Endothelial cell of umbilical vein (primary cell): ENCODE results near the gene FIGLA.

Experiments
- EZH2 ChIP-seq: IDR thresholded peaks from 2 replicates; pipeline ENCODE4 v1.6.1; 2012; ENCODE audit warnings: borderline replicate concordance, low read depth, mild to moderate bottlenecking, moderate library complexity, low read length, inconsistent platforms; ENCODE audit not compliant: severe bottlenecking
- FOS ChIP-seq: IDR thresholded peaks from 2 replicates; pipeline ENCODE4 v1.6.1; 2011; ENCODE audit warnings: mild to moderate bottlenecking, low read length, moderate library complexity, borderline replicate concordance; ENCODE audit not compliant: insufficient read depth
- GATA2 ChIP-seq: IDR thresholded peaks from 2 replicates; pipeline ENCODE4 v1.7.0; 2011; ENCODE audit warnings: low read depth, mild to moderate bottlenecking, moderate library complexity, mixed read lengths, low read length; ENCODE audit not compliant: insufficient read length, insufficient read depth
- JUN ChIP-seq: IDR thresholded peaks from 2 replicates; pipeline ENCODE4 v1.6.1; 2011; ENCODE audit warnings: borderline replicate concordance, low read depth; ENCODE audit not compliant: insufficient read length, insufficient read depth
- MYC ChIP-seq: IDR thresholded peaks from one replicate; pipeline ENCODE4 v1.6.1; 2011; ENCODE audit warnings: mild to moderate bottlenecking, low read depth, low read length
- POLR2A ChIP-seq: IDR thresholded peaks from 2 replicates; pipeline ENCODE4 v1.6.1; 2012; ENCODE audit warnings: low read depth, mild to moderate bottlenecking, control low read depth, low read length
- POLR2AphosphoS5 ChIP-seq: IDR thresholded peaks from 2 replicates; pipeline ENCODE4 v1.6.1; 2012; ENCODE audit warnings: low read depth, mild to moderate bottlenecking, control low read depth, low read length, moderate library complexity; ENCODE audit not compliant: insufficient read depth
- TF ChIP-seq, protein P1 (sequence below), 2 donors: IDR thresholded peaks; 1 replicate in 1 of 2; 2 replicates in 1 of 2; pipeline ENCODE4 v1.5.1; 2011; ENCODE audit warnings: low read length in 2 of 2, mild to moderate bottlenecking in 2 of 2, moderate library complexity in 2 of 2, control low read depth in 1 of 2, inconsistent platforms in 1 of 2, low read depth in 1 of 2; ENCODE audit not compliant: insufficient read depth in 1 of 2; ENCODE audit errors: extremely low read depth in 1 of 2
- TF ChIP-seq, protein P2 (sequence below): IDR thresholded peaks from 2 replicates; pipeline ENCODE4 v1.6.1; 2011; ENCODE audit not compliant: insufficient read depth, insufficient read length

- TF ChIP-seq POLR2A (no peak), POLR2AphosphoS5 (no peak), EZH2 (no peak), FOS (no peak), GATA2 (no peak), MYC (no peak), JUN (no peak)
- TF ChIP-seq, protein P1, sequence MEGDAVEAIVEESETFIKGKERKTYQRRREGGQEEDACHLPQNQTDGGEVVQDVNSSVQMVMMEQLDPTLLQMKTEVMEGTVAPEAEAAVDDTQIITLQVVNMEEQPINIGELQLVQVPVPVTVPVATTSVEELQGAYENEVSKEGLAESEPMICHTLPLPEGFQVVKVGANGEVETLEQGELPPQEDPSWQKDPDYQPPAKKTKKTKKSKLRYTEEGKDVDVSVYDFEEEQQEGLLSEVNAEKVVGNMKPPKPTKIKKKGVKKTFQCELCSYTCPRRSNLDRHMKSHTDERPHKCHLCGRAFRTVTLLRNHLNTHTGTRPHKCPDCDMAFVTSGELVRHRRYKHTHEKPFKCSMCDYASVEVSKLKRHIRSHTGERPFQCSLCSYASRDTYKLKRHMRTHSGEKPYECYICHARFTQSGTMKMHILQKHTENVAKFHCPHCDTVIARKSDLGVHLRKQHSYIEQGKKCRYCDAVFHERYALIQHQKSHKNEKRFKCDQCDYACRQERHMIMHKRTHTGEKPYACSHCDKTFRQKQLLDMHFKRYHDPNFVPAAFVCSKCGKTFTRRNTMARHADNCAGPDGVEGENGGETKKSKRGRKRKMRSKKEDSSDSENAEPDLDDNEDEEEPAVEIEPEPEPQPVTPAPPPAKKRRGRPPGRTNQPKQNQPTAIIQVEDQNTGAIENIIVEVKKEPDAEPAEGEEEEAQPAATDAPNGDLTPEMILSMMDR (IDR thresholded peaks at IDR 0.05; ENCODE audit: extremely low read depth in 1 of 2, insufficient read depth in 1 of 2, low read depth in 1 of 2, low read length in 2 of 2): no peak
- TF ChIP-seq, protein P2, sequence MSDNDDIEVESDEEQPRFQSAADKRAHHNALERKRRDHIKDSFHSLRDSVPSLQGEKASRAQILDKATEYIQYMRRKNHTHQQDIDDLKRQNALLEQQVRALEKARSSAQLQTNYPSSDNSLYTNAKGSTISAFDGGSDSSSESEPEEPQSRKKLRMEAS: no peak
Observed at GRCh38 chr2:70784320-70784719, 6.1 kb downstream of the FIGLA start.
